BLaER1 treated with 17β-estradiol and CSF1 and Interleukin-3, amounts not matched to agents 10 nM and 100 nM (cell line): ENCODE results near the gene TWIST2.

Experiments used
- H3K27ac ChIP-seq, 11 experiments: shearing (Covaris generic); formaldehyde crosslinking; 2 replicates each; pipeline ENCODE4 v1.8.1; 2022
- H3K27me3 ChIP-seq, 11 experiments: shearing (Covaris generic); formaldehyde crosslinking; 2 replicates each; pipeline ENCODE4 v1.8.1; 2022
- H3K36me3 ChIP-seq, 11 experiments: shearing (Covaris generic); formaldehyde crosslinking; 2 replicates each; pipeline ENCODE4 v1.8.1; 2022
- H3K4me1 ChIP-seq, 10 experiments: shearing (Covaris generic); formaldehyde crosslinking; 2 replicates each; pipeline ENCODE4 v1.8.1; 2022
- H3K4me2 ChIP-seq, 11 experiments: shearing (Covaris generic); formaldehyde crosslinking; 2 replicates each; pipeline ENCODE4 v1.8.1; 2022
- H3K4me3 ChIP-seq, 10 experiments: shearing (Covaris generic); formaldehyde crosslinking; 2 replicates each; pipeline ENCODE4 v1.8.1; 2022
- H3K9ac ChIP-seq, 11 experiments: shearing (Covaris generic); formaldehyde crosslinking; 2 replicates each; pipeline ENCODE4 v1.8.1; 2022
- H3K9me3 ChIP-seq, 11 experiments: shearing (Covaris generic); formaldehyde crosslinking; replicated peaks in 1 of 11; 2 replicates each; pipeline ENCODE4 v1.8.1; 2022
- H4K20me1 ChIP-seq, 11 experiments: shearing (Covaris generic); formaldehyde crosslinking; 2 replicates each; pipeline ENCODE4 v1.8.1; 2022
- Cebpa-rat ChIP-seq, 11 experiments: shearing (Covaris generic); IDR thresholded peaks; 2 replicates each; pipeline ENCODE4 v1.8.1; 2022

Gene TWIST2

GRCh38 chr2:238902285-238902684, 54.4 kb downstream of the TWIST2 start:
- H3K4me2 ChIP-seq = no peak overlapping the region
- no peak overlapping the region for H3K4me3 ChIP-seq

GRCh38 chr2:238903141-238903540, 55.3 kb downstream of the TWIST2 start:
- TF ChIP-seq Cebpa-rat (IDR thresholded peaks at IDR 0.05) = no peak
- no peaks in the 10 kb centered on the region for H3K36me3 ChIP-seq
- no peaks in the 10 kb centered on the region for H3K9me3 ChIP-seq
- H3K27me3 ChIP-seq = peaks cover 0 to 12% (median 0%) of the 10 kb centered on the region in 11 experiments; a peak in 1 of 22 replicates
- H4K20me1 ChIP-seq = peaks cover 0 to 16% (median 0%) of the 10 kb centered on the region in 11 experiments; a peak in 3 of 22 replicates
- no peak overlapping the region for H3K4me2 ChIP-seq
- H3K27ac ChIP-seq = no peak overlapping the region
- H3K4me3 ChIP-seq = no peak overlapping the region
- peaks cover 0 to 46% (median 39%) of the 10 kb centered on the region in 10 experiments; a peak in 15 of 20 replicates for H3K4me1 ChIP-seq
- H3K9ac ChIP-seq = no peak overlapping the region

More at GRCh38 chr2:238902285-238902684, 54.4 kb downstream of the TWIST2 start:
- Histone ChIP-seq H3K36me3 (no peaks in the 10 kb centered on the region), H3K27ac (no peak overlapping the region), H3K9me3 (no peaks in the 10 kb centered on the region), H3K9ac (no peak overlapping the region), H4K20me1 (peaks cover 0 to 16% (median 0%) of the 10 kb centered on the region in 11 experiments; a peak in 3 of 22 replicates), H3K4me1 (peaks cover 0 to 49% (median 46%) of the 10 kb centered on the region in 10 experiments; a peak in 18 of 20 replicates), H3K27me3 (peaks cover 0 to 12% (median 0%) of the 10 kb centered on the region in 11 experiments; a peak in 1 of 22 replicates)
- no peak for TF ChIP-seq Cebpa-rat (IDR thresholded peaks at IDR 0.05)

GRCh38 chr2:238904177-238904576, 56.3 kb downstream of the TWIST2 start:
- H3K27ac ChIP-seq = no peak overlapping the region
- H3K9me3 ChIP-seq = no peaks in the 10 kb centered on the region
- H3K27me3 ChIP-seq = peaks cover 0 to 12% (median 0%) of the 10 kb centered on the region in 11 experiments; a peak in 1 of 22 replicates
- peaks cover 0 to 41% (median 29%) of the 10 kb centered on the region in 10 experiments; a peak in 14 of 20 replicates for H3K4me1 ChIP-seq
- no peak overlapping the region for H3K9ac ChIP-seq
- H3K4me3 ChIP-seq = no peak overlapping the region
- no peaks in the 10 kb centered on the region for H3K36me3 ChIP-seq
- peaks cover 0 to 16% (median 0%) of the 10 kb centered on the region in 11 experiments; a peak in 2 of 22 replicates for H4K20me1 ChIP-seq
- peak overlapping the region in 4 of 11 experiments; percentile 65 to 80 (median 73); a peak in 4 of 22 replicates for H3K4me2 ChIP-seq
- no peak for TF ChIP-seq Cebpa-rat (IDR thresholded peaks at IDR 0.05)

GRCh38 chr2:238904716-238905115, 56.8 kb downstream of the TWIST2 start:
- Histone ChIP-seq H3K27ac (no peak overlapping the region), H3K9ac (no peak overlapping the region), H3K4me2 (peak overlapping the region in 9 of 11 experiments; percentile 18 to 80 (median 61); a peak in 15 of 22 replicates), H3K27me3 (peaks cover 0 to 12% (median 0%) of the 10 kb centered on the region in 11 experiments; a peak in 1 of 22 replicates), H4K20me1 (peaks cover 0 to 16% (median 0%) of the 10 kb centered on the region in 11 experiments; a peak in 2 of 22 replicates), H3K9me3 (no peaks in the 10 kb centered on the region), H3K4me3 (no peak overlapping the region), H3K36me3 (no peaks in the 10 kb centered on the region), H3K4me1 (peaks cover 0 to 43% (median 29%) of the 10 kb centered on the region in 10 experiments; a peak in 14 of 20 replicates)
- no peak for TF ChIP-seq Cebpa-rat (IDR thresholded peaks at IDR 0.05)

GRCh38 chr2:238905224-238905623, 57.3 kb downstream of the TWIST2 start:
- H3K27ac ChIP-seq = no peak overlapping the region
- H3K36me3 ChIP-seq = no peaks in the 10 kb centered on the region
- H3K9me3 ChIP-seq = no peaks in the 10 kb centered on the region
- no peak for TF ChIP-seq Cebpa-rat (IDR thresholded peaks at IDR 0.05)
- no peak overlapping the region for H3K4me3 ChIP-seq
- peak overlapping the region in 1 of 11 experiments; percentile 23; a peak in 1 of 22 replicates for H3K9ac ChIP-seq
- peaks cover 0 to 12% (median 0%) of the 10 kb centered on the region in 11 experiments; a peak in 1 of 22 replicates for H3K27me3 ChIP-seq
- peak overlapping the region in 9 of 11 experiments; percentile 18 to 80 (median 61); a peak in 16 of 22 replicates for H3K4me2 ChIP-seq
- peaks cover 0 to 43% (median 29%) of the 10 kb centered on the region in 10 experiments; a peak in 14 of 20 replicates for H3K4me1 ChIP-seq
- peaks cover 0 to 16% (median 0%) of the 10 kb centered on the region in 11 experiments; a peak in 2 of 22 replicates for H4K20me1 ChIP-seq

- H4K20me1 ChIP-seq = peaks cover 0 to 16% (median 0%) of the 10 kb centered on the region in 11 experiments; a peak in 2 of 22 replicates
- no peak overlapping the region for H3K27ac ChIP-seq
- H3K4me2 ChIP-seq = peak overlapping the region in 9 of 11 experiments; percentile 18 to 80 (median 61); a peak in 15 of 22 replicates
- H3K36me3 ChIP-seq = no peaks in the 10 kb centered on the region
- H3K4me1 ChIP-seq = peaks cover 0 to 43% (median 29%) of the 10 kb centered on the region in 10 experiments; a peak in 14 of 20 replicates
- no peaks in the 10 kb centered on the region for H3K9me3 ChIP-seq
- no peak for TF ChIP-seq Cebpa-rat (IDR thresholded peaks at IDR 0.05)
- H3K4me3 ChIP-seq = no peak overlapping the region
- H3K27me3 ChIP-seq = peaks cover 0 to 12% (median 0%) of the 10 kb centered on the region in 11 experiments; a peak in 1 of 22 replicates
- H3K9ac ChIP-seq = peak overlapping the region in 1 of 11 experiments; percentile 23; a peak in 1 of 22 replicates
Measured at GRCh38 chr2:238905644-238906043, 57.8 kb downstream of the TWIST2 start.

- Histone ChIP-seq H3K4me3 (no peak overlapping the region), H4K20me1 (peaks cover 0 to 16% (median 0%) of the 10 kb centered on the region in 11 experiments; a peak in 2 of 22 replicates), H3K36me3 (no peaks in the 10 kb centered on the region), H3K9ac (no peak overlapping the region), H3K9me3 (no peaks in the 10 kb centered on the region), H3K27me3 (peaks cover 0 to 12% (median 0%) of the 10 kb centered on the region in 11 experiments; a peak in 1 of 22 replicates), H3K27ac (no peak overlapping the region), H3K4me1 (peaks cover 0 to 43% (median 29%) of the 10 kb centered on the region in 10 experiments; a peak in 14 of 20 replicates), H3K4me2 (peak overlapping the region in 6 of 11 experiments; percentile 61 to 80 (median 66); a peak in 10 of 22 replicates)
- TF ChIP-seq Cebpa-rat (IDR thresholded peaks at IDR 0.05) = no peak
Measured at GRCh38 chr2:238906254-238906935, 58.5 kb downstream of the TWIST2 start.

GRCh38 chr2:238906936-238907716, 59.2 kb downstream of the TWIST2 start:
- no peak for TF ChIP-seq Cebpa-rat (IDR thresholded peaks at IDR 0.05)
- Histone ChIP-seq H3K36me3 (no peaks in the 10 kb centered on the region), H3K4me2 (peak overlapping the region in 7 of 11 experiments; percentile 15 to 80 (median 65); a peak in 10 of 22 replicates), H3K9me3 (no peaks in the 10 kb centered on the region), H3K4me1 (peaks cover 0 to 43% (median 29%) of the 10 kb centered on the region in 10 experiments; a peak in 14 of 20 replicates), H3K27me3 (peaks cover 0 to 12% (median 0%) of the 10 kb centered on the region in 11 experiments; a peak in 1 of 22 replicates), H4K20me1 (peaks cover 0 to 16% (median 0%) of the 10 kb centered on the region in 11 experiments; a peak in 2 of 22 replicates), H3K9ac (no peak overlapping the region), H3K27ac (no peak overlapping the region), H3K4me3 (no peak overlapping the region)
